ENCODE results near the gene THRB.

GRCh38 chr3:24363242-24363641, 131.4 kb downstream of the THRB start:
- peak; percentile 25 for TF ChIP-seq POLR2A (IDR thresholded peaks at IDR 0.05)
- TF ChIP-seq CTCF (IDR thresholded peaks at IDR 0.05): no peak
